Measurements from ENCODE around the gene KIF5B.

DNA sequence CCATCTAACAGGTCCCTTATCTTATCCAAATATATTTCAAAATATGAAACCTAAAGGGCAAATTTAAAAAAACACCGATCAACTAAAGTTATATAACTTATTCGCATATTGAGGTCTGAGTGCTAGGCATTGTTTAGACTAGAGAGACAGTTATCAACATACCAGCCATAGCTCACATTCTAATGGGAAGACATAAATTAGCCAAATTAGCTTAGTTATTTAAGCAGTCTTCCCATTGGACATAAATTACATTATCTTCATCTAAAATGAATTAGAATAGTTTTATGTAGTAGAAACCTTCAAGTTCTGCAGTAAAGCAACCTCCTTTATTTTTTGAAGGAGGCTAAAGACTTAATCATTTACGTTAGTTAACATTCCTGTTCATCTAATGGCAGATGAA lies 17.4 kb downstream of the KIF5B start:
- TF ChIP-seq CTCF (IDR thresholded peaks at IDR 0.05; ENCODE audit: low read depth, low read length), result no peak
- TF ChIP-seq POLR2A (IDR thresholded peaks at IDR 0.05; ENCODE audit: extremely low read depth, insufficient read length), result no peak
